D721Med (cell line): ENCODE measurements around the gene ZFAND2B.

Experiments used
- DNase-seq: peaks from one replicate; pipeline ENCODE4 v3.0.0; 2011; ENCODE audit warnings: low spot score; ENCODE audit not compliant: insufficient read length
- FAIRE-seq: peaks from 2 replicates; lab custom pipeline; 2011; peaks lifted over from hg19 to GRCh38; lab: Jason Lieb, UNC
- TF ChIP-seq, protein P1 (sequence below): IDR thresholded peaks from 2 replicates; pipeline ENCODE4 v1.5.1; 2012; ENCODE audit warnings: mild to moderate bottlenecking, control low read depth; ENCODE audit not compliant: insufficient read depth; ENCODE audit errors: missing control alignments

The ZFAND2B gene

GRCh38 chr2:219247678-219248642 lies 41.4 kb downstream of the ZFAND2B start:
- FAIRE-seq = no peak
- DNase-seq = no peak
- TF ChIP-seq, protein P1, sequence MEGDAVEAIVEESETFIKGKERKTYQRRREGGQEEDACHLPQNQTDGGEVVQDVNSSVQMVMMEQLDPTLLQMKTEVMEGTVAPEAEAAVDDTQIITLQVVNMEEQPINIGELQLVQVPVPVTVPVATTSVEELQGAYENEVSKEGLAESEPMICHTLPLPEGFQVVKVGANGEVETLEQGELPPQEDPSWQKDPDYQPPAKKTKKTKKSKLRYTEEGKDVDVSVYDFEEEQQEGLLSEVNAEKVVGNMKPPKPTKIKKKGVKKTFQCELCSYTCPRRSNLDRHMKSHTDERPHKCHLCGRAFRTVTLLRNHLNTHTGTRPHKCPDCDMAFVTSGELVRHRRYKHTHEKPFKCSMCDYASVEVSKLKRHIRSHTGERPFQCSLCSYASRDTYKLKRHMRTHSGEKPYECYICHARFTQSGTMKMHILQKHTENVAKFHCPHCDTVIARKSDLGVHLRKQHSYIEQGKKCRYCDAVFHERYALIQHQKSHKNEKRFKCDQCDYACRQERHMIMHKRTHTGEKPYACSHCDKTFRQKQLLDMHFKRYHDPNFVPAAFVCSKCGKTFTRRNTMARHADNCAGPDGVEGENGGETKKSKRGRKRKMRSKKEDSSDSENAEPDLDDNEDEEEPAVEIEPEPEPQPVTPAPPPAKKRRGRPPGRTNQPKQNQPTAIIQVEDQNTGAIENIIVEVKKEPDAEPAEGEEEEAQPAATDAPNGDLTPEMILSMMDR = no peak

GRCh38 chr2:219248845-219249202 lies 42.2 kb downstream of the ZFAND2B start:
- FAIRE-seq (no peak), DNase-seq (no peak)
- TF ChIP-seq, protein P1 = no peak

DNA sequence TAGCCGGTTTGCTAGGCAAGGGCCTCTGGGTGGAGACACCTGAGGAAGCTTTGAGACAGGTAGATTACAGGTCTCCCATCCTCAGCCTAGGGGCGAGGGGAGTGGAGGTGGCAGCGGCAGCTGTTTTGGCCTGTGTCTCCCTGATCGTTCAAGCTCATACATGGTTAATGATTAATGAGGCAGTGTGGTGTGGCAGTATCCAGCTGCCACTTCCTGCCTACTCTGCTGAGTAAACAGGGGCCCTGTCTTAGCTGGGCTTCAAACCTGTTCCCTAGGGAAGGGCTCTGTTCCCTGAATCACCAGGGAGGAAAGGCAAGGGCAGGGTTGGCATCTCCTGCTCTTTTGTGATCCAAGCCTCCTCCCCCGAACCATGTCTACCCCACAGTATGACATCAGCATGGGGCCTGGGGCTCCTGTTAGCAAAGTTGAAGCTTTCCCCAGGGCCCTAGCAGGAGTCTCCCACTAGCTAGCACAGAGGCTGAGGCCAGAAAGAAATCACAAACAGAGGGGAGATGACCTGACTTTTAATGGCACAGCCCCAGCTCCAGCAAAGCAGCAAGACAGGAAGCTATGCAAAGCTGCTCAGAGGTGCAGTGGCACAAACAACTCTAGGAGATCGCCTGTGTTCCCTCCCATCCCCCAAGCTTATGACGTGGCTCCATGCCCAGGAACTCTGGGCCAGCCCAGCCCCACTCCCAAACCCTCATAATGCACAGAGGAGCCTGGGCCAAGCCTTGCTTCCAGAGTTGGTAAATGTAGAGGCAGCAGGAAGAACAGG lies 42.8 kb downstream of the ZFAND2B start:
- DNase-seq = no peak
- no peak for FAIRE-seq
- TF ChIP-seq, protein P1 = no peak

- TF ChIP-seq, protein P1 = no peak
- FAIRE-seq = no peak
- DNase-seq = no peak
Observed at GRCh38 chr2:219250049-219250781, 43.6 kb downstream of the ZFAND2B start.

GRCh38 chr2:219251656-219252055 lies 45.1 kb downstream of the ZFAND2B start:
- FAIRE-seq (no peak), DNase-seq (no peak)
- TF ChIP-seq, protein P1 = no peak

GRCh38 chr2:219252084-219252483 lies 45.5 kb downstream of the ZFAND2B start:
- TF ChIP-seq, protein P1 = no peak
- no peak for FAIRE-seq
- DNase-seq = no peak
